ENCODE data around the gene FCHO2.

DNA sequence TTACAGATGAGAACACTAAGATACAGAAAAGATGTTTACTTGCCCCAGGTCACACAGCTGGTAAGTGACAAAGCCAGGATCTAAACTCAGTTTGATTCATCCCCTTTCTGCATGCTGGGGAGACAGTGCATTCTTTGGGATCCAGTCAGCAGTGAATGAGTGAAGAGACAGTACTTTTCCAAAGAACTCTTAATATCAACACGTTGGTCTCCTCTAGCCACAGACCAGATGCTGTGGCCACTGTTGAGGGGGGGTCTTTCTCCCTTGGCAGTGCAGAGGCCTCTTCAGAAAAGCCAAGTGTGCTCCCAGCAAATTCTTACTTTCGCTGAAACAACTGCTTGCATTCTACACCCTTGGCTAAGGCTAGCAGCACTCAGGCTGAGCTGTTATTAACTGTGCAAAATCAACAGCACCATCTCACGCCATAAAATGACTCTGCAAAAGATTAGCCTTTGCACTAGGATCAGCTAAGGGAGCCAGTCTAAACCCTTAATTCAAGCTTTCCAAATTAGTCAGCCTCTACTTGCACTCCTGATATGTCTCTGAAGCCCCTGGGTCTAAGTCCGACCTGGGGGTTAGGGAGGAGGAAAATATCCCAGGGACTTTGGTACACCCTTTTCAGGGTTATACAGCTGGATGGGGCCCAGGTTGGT lies 159.7 kb downstream of the FCHO2 start:
- TF ChIP-seq, protein P1, sequence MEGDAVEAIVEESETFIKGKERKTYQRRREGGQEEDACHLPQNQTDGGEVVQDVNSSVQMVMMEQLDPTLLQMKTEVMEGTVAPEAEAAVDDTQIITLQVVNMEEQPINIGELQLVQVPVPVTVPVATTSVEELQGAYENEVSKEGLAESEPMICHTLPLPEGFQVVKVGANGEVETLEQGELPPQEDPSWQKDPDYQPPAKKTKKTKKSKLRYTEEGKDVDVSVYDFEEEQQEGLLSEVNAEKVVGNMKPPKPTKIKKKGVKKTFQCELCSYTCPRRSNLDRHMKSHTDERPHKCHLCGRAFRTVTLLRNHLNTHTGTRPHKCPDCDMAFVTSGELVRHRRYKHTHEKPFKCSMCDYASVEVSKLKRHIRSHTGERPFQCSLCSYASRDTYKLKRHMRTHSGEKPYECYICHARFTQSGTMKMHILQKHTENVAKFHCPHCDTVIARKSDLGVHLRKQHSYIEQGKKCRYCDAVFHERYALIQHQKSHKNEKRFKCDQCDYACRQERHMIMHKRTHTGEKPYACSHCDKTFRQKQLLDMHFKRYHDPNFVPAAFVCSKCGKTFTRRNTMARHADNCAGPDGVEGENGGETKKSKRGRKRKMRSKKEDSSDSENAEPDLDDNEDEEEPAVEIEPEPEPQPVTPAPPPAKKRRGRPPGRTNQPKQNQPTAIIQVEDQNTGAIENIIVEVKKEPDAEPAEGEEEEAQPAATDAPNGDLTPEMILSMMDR (IDR thresholded peaks at IDR 0.05), result no peak
- no peak for TF ChIP-seq POLR2A (IDR thresholded peaks at IDR 0.05)
